Endodermal cell (in vitro differentiated cells): ENCODE data around the gene ARHGAP25. TPM values are rescaled to one million over a fixed set of nuclear protein-coding genes. Genes with fewer than 3 reads are reported as not detected.
A peak's percentile ranks its signal among the peaks of the same experiment; 100 is the strongest.

Experiments
- DNase-seq: peaks from one replicate; pipeline ENCODE4 v3.0.0-alpha.2; 2017
- H3K27ac ChIP-seq: 2 replicates; pipeline ENCODE4 v1.5.1; 2013; ENCODE audit warnings: mild to moderate bottlenecking, low read depth, low read length, moderate library complexity
- H3K27me3 ChIP-seq: 2 replicates; pipeline ENCODE4 v1.6.1; 2013; ENCODE audit warnings: mild to moderate bottlenecking, low read length, moderate library complexity; ENCODE audit not compliant: insufficient read depth, control insufficient read depth, poor library complexity, severe bottlenecking
- H3K36me3 ChIP-seq: 2 replicates; pipeline ENCODE4 v1.7.0; 2013; ENCODE audit warnings: mild to moderate bottlenecking, low read length, moderate library complexity; ENCODE audit not compliant: control insufficient read depth, insufficient read depth
- H3K4me1 ChIP-seq: one replicate; pipeline ENCODE4 v1.7.0; 2013; ENCODE audit warnings: low read length; ENCODE audit not compliant: control insufficient read depth, insufficient read depth
- H3K4me3 ChIP-seq: 2 replicates; pipeline ENCODE4 v1.5.1; 2013; ENCODE audit warnings: mild to moderate bottlenecking, low read length, moderate library complexity
- H3K9ac ChIP-seq: 2 replicates; pipeline ENCODE4 v1.6.1; 2013; ENCODE audit warnings: mild to moderate bottlenecking, low read length, moderate library complexity; ENCODE audit not compliant: poor library complexity, severe bottlenecking; ENCODE audit errors: extremely low read depth
- H3K9me3 ChIP-seq: 2 replicates; pipeline ENCODE4 v1.6.1; 2013; ENCODE audit warnings: mild to moderate bottlenecking, low read length, moderate library complexity; ENCODE audit not compliant: control insufficient read depth
- H3K27ac Mint-ChIP-seq: 2 replicates; pipeline ENCODE4 v1.8.0; 2020; ENCODE audit warnings: mixed read lengths
- H3K27me3 Mint-ChIP-seq: 2 replicates; pipeline ENCODE4 v1.8.0; 2021; ENCODE audit warnings: mild to moderate bottlenecking, mixed read lengths; ENCODE audit not compliant: insufficient read depth
- H3K36me3 Mint-ChIP-seq: 2 replicates; pipeline ENCODE4 v1.8.0; 2020; ENCODE audit warnings: low read depth, mixed read lengths
- H3K4me1 Mint-ChIP-seq: 2 replicates; pipeline ENCODE4 v1.8.0; 2020; ENCODE audit warnings: mixed read lengths
- H3K4me3 Mint-ChIP-seq: 2 replicates; pipeline ENCODE4 v1.8.0; 2020; ENCODE audit warnings: mild to moderate bottlenecking, moderate library complexity, mixed read lengths
- H3K9me3 Mint-ChIP-seq: 2 replicates; pipeline ENCODE4 v1.8.0; 2020; ENCODE audit warnings: mild to moderate bottlenecking, mixed read lengths
- CTCF ChIP-seq: fragments of 200-600 bp; sonication (generic); conservative IDR thresholded peaks from 2 replicates; pipeline ENCODE4 v1.5.0; 2021; ENCODE audit warnings: antibody characterized with exemption, mild to moderate bottlenecking
- WGBS, 2 experiments: methylation state at CpG; one replicate each; pipeline versions ENCODE4 v1.1.5 to v1.1.7; 2013; ENCODE audit warnings: missing lambda C conversion rate in 2 of 2, mixed read lengths in 1 of 2; ENCODE audit not compliant: insufficient coverage in 1 of 2, insufficient read length in 1 of 2; 5-methylcytosine and 5-hydroxymethylcytosine counted together
- total RNA-seq, 2 donors: library from RNA; stranded (reverse); fragmentation: NEBNext Ultra II Directional in 1 of 2; extraction: Animal tissue kit (Norgen Biotek cat#: 25700) in 1 of 2; gene quantifications; 2 replicates in 1 of 2; 3 replicates in 1 of 2; pipeline ENCODE4 v1.2.1, GENCODE V29; 2021

The ARHGAP25 gene
- total RNA-seq, 2 donors from 2014 or later: 0.82 to 2.6 TPM

- Histone ChIP-seq H3K27me3 (no peaks in the 10 kb centered on the region), H3K27ac (no peak overlapping the region), H3K4me3 (no peak overlapping the region), H3K4me1 (no peaks in the 10 kb centered on the region), H3K36me3 (no peaks in the 10 kb centered on the region), H3K9ac (no peak overlapping the region), H3K9me3 (no peaks in the 10 kb centered on the region)
- no peak overlapping the region for H3K4me3 Mint-ChIP-seq
- H3K4me1 Mint-ChIP-seq: peaks cover 4% of the 10 kb centered on the region
- 90 to 91% methylated on average over 4 of the region's 4 CpGs for WGBS, 2 experiments
- no peak for TF ChIP-seq CTCF
- no peaks in the 10 kb centered on the region for H3K27me3 Mint-ChIP-seq
- no peaks in the 10 kb centered on the region for H3K9me3 Mint-ChIP-seq
- DNase-seq: no peak
- H3K27ac Mint-ChIP-seq: no peak overlapping the region
- no peaks in the 10 kb centered on the region for H3K36me3 Mint-ChIP-seq
Measured at GRCh38 chr2:68827666-68828065, 93.1 kb downstream of the ARHGAP25 start.

GRCh38 chr2:68828887-68829708, 94.5 kb downstream of the ARHGAP25 start:
- Histone ChIP-seq H3K9ac (no peak overlapping the region), H3K4me1 (no peaks in the 10 kb centered on the region), H3K27ac (no peak overlapping the region), H3K36me3 (no peaks in the 10 kb centered on the region), H3K27me3 (no peaks in the 10 kb centered on the region), H3K9me3 (no peaks in the 10 kb centered on the region), H3K4me3 (no peak overlapping the region)
- Mint-ChIP-seq H3K4me1 (peaks cover 4% of the 10 kb centered on the region), H3K4me3 (no peak overlapping the region), H3K27ac (no peak overlapping the region), H3K27me3 (no peaks in the 10 kb centered on the region), H3K36me3 (no peaks in the 10 kb centered on the region), H3K9me3 (no peaks in the 10 kb centered on the region)
- WGBS, 2 experiments: 88 to 100% methylated on average over 5 to 10 of the region's 10 CpGs
- no peak for TF ChIP-seq CTCF
- DNase-seq: peak; percentile 58

- Mint-ChIP-seq H3K27ac (no peak overlapping the region), H3K27me3 (no peaks in the 10 kb centered on the region), H3K36me3 (no peaks in the 10 kb centered on the region), H3K4me1 (peaks cover 4% of the 10 kb centered on the region), H3K9me3 (no peaks in the 10 kb centered on the region), H3K4me3 (no peak overlapping the region)
- TF ChIP-seq CTCF: no peak
- Histone ChIP-seq H3K9me3 (no peaks in the 10 kb centered on the region), H3K9ac (no peak overlapping the region), H3K36me3 (no peaks in the 10 kb centered on the region), H3K4me3 (no peak overlapping the region), H3K27me3 (no peaks in the 10 kb centered on the region), H3K4me1 (no peaks in the 10 kb centered on the region), H3K27ac (no peak overlapping the region)
- WGBS, 2 experiments: 90 to 96% methylated on average over 2 of the region's 2 CpGs
- DNase-seq: no peak
Measured at GRCh38 chr2:68829749-68830148, 95.1 kb downstream of the ARHGAP25 start.
